Measurements from ENCODE around the gene CMC1.

GRCh38 chr3:28210968-28211713 is 30.3 kb upstream of the CMC1 start:
- TF ChIP-seq CTCF (IDR thresholded peaks at IDR 0.05) (no peak), POLR2AphosphoS5 (IDR thresholded peaks at IDR 0.05) (no peak), POLR2A (IDR thresholded peaks at IDR 0.05) (no peak)
